Right kidney (tissue), 9 donors: ENCODE results near the gene TRIM50.
"Not testable (repeated sequence)": the region's sequence is repeated elsewhere in the genome, so short reads cannot be mapped to it uniquely, and the experiment has no call there.

ENCODE experiments used
- DNase-seq: peaks from one replicate; pipeline ENCODE4 v3.0.0-alpha.2; 2016
- long read RNA-seq, 8 donors: transcript quantifications; one replicate each; lab custom pipeline, GENCODE V29; 2026

The TRIM50 gene
- long read RNA-seq, donor 1 = 0 reads
- long read RNA-seq, donor 2 = 0 reads
- long read RNA-seq, donor 3 = 0 reads
- long read RNA-seq, donor 4 = 0 reads
- long read RNA-seq, donor 5 = 0 reads
- long read RNA-seq, donor 6 = 0 reads
- long read RNA-seq, donor 7 = 0 reads
- long read RNA-seq, donor 8 = 0 reads

- not testable (repeated sequence) for DNase-seq
Measured at GRCh38 chr7:73327922-73328321, at the start of gene TRIM50, which contains the start of gene FKBP6. TRIM50 (minus strand) TSS chr7:73328082; CDS start chr7:73324787, 3,295 bp downstream. FKBP6 (plus strand) TSS chr7:73328161; CDS start chr7:73328429, 268 bp downstream.

- DNase-seq = no peak
Measured at GRCh38 chr7:73376671-73377412, 49.0 kb upstream of the TRIM50 start.

- not testable (repeated sequence) for DNase-seq
Measured at GRCh38 chr7:73376262-73376661, 48.4 kb upstream of the TRIM50 start.

- DNase-seq = no peak
Measured at GRCh38 chr7:73373741-73374140, 45.9 kb upstream of the TRIM50 start.

GRCh38 chr7:73369622-73370021 is 41.7 kb upstream of the TRIM50 start:
- DNase-seq = no peak

GRCh38 chr7:73369009-73369408 is 41.1 kb upstream of the TRIM50 start:
- no peak for DNase-seq

GRCh38 chr7:73366990-73367389 is 39.1 kb upstream of the TRIM50 start:
- DNase-seq = no peak

GRCh38 chr7:73366127-73366526 is 38.2 kb upstream of the TRIM50 start:
- no peak for DNase-seq

- DNase-seq = no peak
Measured at GRCh38 chr7:73364006-73364728, 36.3 kb upstream of the TRIM50 start.

GRCh38 chr7:73363225-73364005 is 35.5 kb upstream of the TRIM50 start:
- no peak for DNase-seq

GRCh38 chr7:73360590-73360989 is 32.7 kb upstream of the TRIM50 start:
- DNase-seq = not testable (repeated sequence)

- DNase-seq = no peak
Measured at GRCh38 chr7:73359746-73360375, 32.0 kb upstream of the TRIM50 start.

- DNase-seq = no peak
Measured at GRCh38 chr7:73359306-73359705, 31.4 kb upstream of the TRIM50 start.

GRCh38 chr7:73358590-73359275 is 30.9 kb upstream of the TRIM50 start:
- DNase-seq = no peak

GRCh38 chr7:73356159-73356558 is 28.3 kb upstream of the TRIM50 start:
- DNase-seq = no peak

GRCh38 chr7:73354821-73355220 is 26.9 kb upstream of the TRIM50 start:
- no peak for DNase-seq

GRCh38 chr7:73354196-73354595 is 26.3 kb upstream of the TRIM50 start:
- DNase-seq = no peak

GRCh38 chr7:73353243-73353642 is 25.4 kb upstream of the TRIM50 start:
- no peak for DNase-seq

- no peak for DNase-seq
Measured at GRCh38 chr7:73352784-73353183, 24.9 kb upstream of the TRIM50 start.

- DNase-seq = no peak
Measured at GRCh38 chr7:73351447-73352167, 23.7 kb upstream of the TRIM50 start.
